HG03175 (cell line): Measurements from ENCODE around the gene PGPEP1.
A peak's percentile ranks its signal among the peaks of the same experiment; 100 is the strongest.

Source experiments
- ATAC-seq: cut with Tn5 transposase; IDR thresholded peaks from one replicate; pipeline ENCODE4 v1.9.1; 2021; ENCODE audit warnings: mild to moderate bottlenecking, moderate library complexity; ENCODE audit not compliant: unreplicated experiment

Gene PGPEP1

DNA sequence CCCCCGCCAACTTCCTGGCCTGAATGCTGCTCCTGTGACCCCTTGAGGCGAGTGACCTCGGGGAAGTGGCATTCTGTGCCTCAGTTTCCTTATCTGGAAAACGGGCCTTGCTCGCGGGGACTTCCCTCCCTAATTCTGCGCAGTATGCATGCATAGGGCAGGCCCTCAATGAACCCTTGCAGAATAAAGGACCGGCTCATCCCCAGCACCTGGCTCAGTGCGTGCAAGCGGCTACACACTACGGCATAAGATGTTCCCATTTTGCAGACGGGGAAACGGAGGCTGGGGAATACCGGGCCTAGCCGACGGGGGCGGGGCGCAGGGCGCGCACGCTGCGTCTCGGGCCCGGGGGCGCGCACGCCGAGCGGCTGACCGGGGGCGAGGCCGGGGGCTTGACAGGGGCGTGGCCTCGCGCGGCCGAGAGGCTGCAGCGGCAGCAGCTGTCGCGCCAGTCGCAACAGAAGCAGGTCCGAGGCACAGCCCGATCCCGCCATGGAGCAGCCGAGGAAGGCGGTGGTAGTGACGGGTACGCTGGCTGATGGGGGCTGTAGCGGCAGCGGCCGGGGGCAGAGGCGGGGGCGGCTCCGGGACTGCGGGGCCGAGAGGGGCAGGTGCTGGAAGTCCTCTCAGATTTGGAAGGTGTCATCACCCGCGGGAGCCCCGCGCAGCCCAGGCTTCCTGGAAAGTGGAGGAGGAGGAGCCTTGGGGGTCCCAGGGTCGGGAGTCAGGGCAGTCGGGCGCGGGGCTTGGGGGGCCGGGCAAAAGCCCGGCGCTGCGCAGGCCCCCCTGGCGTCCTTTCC lies at the start of gene PGPEP1:
TSS of gene PGPEP1 (plus strand) at position 409 of the 800 bp plus-strand sequence. CDS start at position 493, 84 bp downstream.
- ATAC-seq = peak; percentile 70

DNA sequence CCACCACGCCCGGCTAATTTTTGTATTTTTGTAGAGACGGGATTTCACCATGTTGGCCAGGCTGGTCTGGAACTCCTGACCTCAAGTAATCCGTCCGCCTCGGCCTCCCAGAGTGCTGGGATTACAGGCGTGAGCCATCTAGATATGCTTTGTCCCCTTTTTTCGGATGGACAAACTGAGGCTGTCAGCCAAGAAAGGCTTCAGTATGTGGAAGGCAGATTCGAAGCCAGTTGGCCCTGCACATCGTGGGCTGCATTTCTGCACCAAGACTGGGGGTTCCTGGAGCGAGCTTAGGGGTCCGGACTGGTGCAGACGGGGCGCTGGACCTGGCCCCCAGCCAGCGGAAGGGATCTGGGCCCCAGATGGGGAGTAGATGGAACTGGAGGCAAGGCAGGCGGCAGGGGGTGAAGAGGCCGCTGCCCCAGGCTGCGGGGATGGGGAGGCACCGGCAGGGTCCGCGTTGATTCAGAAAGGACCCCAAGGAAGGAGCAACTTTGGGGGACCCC lies 49.3 kb upstream of the PGPEP1 start:
- no peak for ATAC-seq

- ATAC-seq = peak; percentile 43
These were observed 48.6 kb upstream of the PGPEP1 start for GRCh38 chr19:18291590-18292461.

GRCh38 chr19:18292462-18292809 lies 48.0 kb upstream of the PGPEP1 start:
- ATAC-seq = no peak

DNA sequence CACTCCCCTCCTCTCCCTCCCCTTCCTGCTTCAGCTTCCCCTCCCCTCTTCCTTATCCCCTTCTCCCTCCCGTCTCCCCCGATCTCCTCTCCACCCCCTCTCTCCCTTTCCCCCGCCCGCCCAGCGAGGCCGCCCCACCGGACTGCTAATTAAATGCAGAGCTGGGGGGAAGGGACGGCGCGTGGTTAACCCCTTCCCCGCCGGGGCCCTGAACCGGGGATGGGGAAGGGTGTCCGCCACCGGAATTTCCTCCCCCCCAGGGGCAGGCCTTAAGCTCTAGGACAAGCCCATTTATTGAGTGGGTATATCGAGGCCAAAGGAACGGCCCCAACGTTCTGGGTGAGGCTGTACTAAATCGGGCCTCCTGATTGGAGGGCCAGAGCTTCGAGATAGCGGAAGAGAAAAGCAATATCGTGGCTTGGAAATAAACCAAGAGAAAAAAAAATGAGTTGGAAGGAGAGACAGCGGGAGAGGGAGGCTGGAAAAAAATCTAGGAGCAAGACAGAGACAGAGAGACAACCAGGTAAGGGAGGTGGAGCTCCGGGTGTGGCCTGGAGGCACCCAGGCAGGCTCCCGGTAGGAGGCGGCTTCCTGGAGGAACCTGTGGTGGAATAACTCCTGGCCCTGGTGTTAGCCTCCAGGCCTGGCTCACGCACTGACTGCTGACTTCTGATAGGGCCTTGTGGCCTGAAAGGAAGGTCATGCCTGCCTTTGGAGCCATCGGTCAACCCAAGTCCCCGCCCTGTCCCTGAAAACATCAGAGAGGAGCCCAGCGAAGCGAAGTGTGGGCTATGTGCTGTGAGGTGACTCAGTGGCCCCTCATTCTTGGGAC lies 47.4 kb upstream of the PGPEP1 start:
- ATAC-seq = no peak

DNA sequence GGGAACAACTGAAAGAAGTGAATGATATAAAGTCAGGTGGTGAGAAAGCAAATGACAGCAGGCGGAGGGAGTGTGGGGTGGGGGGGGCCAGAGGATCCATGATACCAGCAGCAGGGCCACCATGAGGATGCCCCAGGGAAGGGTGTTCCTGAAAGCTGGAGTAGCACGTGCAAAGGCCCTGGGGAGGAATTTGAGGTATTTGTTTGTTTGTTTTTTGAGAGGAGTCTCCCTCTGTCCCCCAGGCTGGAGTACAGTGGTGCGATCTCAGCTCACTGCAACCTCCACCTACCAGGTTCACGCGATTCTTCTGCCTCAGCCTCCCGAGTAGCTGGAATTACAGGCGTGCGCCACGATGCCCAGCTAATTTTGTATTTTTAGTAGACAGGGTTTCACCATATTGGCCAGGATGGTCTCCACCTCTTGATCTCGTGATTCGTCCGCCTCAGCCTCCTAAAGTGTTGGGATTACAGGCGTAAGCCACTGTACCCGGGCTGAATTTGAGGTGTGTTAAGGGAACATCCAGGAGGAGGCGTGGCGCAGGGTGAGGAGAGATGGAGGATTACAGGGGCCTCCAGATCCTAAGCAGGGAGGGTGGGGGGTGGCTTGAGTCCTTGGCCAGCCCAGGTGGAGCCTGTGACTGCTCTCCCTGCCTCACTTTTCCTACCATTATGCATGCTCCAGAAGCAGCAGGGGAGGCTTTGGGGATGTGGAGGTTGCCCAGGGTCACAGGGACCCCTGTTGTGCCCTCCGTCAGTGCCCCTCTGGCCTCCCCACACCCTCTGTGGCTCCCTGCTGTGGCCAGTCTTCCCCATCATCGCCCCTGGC lies 46.5 kb upstream of the PGPEP1 start:
- no peak for ATAC-seq

DNA sequence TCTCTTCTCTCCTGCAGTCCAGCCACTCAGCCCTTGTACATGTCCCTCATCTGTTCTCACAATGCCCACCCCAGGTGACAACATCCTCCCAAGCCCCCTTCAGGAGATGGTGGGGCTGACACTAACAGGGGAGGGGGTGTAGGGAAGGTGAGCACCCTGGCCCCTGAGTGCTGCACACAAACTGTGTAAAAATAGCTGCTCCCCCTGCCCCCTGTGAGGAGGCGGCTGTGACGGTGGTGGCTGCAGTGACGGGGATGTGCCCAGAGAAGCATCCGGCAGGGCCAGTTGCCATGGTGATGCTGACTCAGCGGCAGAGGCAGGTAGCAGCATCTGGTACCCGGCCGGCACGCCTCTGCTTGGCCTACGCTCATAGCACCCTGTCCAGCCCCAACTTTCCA lies 45.9 kb upstream of the PGPEP1 start:
- no peak for ATAC-seq

- no peak for ATAC-seq
These were observed 45.4 kb upstream of the PGPEP1 start for GRCh38 chr19:18295034-18295451.

- ATAC-seq = no peak
These were observed 43.1 kb upstream of the PGPEP1 start for GRCh38 chr19:18297308-18297707.

- no peak for ATAC-seq
These were observed 41.8 kb upstream of the PGPEP1 start for GRCh38 chr19:18298601-18299000.

- no peak for ATAC-seq
These were observed 40.7 kb upstream of the PGPEP1 start for GRCh38 chr19:18299654-18300053.

DNA sequence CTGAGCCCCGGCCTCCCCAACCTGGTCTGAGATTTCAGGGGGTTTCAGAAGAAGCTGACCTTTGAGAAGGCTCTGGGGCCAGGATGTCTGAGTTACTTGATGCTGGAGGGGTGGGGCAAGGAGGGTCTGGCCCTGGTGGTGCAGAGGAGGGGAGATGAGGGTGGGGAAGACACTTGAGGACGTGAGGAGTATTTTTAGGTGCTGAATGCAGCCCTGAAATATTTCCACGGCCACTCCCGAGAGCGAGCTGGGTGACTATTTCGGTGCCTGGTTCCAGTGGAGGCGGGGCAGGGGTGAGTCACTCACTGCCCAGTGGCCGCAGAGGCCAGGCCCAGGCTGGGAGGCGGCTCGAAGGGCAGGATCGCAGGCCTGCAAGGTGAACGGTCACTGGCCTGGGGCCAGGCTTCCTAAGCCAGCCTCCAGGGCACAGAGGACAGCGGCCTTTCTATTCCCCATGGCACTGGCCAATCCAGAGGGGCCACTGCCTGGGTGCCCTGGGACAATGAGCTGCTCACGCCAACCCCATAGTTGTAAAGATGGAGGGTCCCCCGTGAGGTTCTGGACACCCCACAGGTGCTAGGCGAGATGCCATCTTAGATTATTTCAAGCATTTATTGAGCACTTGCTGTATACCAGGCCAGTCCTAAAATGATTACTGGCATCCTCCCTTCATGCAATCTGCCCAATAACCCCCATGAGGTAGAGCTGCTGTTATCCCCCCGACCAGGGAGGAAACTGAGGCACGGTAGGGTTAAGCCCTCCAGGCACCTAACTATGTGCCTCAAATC lies 39.3 kb upstream of the PGPEP1 start:
- no peak for ATAC-seq

DNA sequence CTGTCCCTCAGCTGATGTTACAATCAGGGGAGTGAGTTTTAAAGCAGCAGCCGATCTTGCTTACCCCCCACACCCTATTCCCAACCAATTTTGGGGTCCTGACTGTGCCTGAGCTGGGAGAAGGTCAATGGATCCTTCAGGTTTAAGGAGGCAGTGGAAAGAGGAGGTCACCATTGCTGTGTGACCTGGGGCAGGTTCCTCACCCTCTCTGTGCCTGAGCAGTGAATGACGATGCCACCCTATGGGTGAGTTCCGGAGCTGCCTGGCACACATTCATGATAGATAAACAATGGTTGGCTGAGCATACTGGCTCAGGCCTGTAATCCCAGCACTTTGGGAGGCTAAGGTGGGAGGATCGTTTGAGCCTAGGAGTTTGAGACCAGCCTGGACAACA lies 38.7 kb upstream of the PGPEP1 start:
- ATAC-seq = no peak

GRCh38 chr19:18304208-18304457 lies 36.3 kb upstream of the PGPEP1 start:
- ATAC-seq = no peak

DNA sequence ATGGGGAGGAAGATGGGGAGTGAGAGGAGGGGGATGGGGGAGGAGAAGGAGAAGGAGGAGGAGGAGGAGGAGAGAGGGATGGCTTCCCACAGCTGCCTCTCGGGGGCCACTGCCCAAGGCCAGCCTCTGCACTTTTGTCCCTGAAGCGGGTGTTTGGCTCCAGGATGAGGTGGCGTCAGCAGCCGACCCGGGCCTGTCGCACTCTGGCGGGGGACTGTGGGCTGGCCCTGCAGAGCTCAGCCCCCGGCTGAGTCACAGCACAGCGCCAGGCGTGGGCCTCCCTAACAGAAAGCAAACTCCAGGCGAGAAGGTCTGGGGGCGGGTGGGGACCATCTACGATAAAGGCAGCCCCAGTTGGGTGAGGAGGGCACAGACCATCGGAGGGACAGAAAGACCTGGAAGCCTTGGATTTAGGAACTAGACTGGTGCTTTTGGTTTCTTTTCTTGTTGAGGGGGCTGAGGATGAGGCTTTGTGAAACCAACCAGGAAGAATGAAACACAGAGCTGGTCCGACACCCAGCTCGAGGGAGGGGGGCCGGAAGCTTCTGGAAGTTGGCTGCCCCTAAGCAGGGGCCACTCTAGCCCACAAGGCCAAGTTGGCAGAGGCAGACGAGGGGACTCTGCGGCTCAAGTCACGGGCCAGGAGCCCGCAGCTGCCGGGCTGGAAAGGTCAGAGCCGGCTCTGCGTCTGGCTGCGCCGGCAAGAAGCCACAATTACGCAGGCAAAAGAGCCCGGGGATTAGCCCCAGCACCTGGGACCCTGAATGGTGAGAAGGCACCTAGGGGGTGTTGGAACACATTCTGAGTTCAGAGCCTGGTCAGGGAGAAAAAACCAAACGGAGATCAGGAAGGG lies 35.7 kb upstream of the PGPEP1 start:
- ATAC-seq = no peak

DNA sequence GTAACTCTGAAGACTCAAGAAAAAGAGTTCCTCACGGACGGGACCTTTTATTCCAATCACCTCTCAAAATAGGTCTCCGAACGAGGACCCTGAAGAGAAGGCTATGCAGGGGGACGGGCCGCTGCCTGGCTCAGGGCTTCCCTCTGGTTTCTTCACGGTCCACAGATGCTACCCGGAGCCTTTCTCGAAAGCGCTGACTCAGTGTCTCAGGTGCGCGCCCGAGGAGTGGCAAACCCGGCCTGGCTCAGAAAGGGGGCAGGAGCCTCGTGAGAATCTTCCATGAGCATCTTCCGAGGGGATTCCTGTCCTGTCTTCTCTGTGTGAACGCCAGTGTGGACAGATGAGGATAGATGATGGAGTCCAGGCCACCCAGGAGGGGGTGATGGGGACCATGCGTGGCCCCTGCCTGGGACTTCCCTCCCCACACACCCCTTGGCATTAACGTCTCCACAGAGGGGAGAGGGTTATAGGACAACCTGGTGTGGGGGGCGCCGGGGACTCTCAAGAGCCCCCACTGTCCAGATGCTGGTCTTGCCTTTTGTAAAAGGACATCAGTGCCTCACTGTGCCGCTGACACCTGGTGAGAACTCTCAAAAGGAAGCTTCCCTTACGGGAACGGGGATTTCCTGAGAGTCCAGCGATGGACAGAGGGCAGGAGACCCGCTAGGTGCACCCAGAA lies 34.0 kb upstream of the PGPEP1 start:
- no peak for ATAC-seq

- no peak for ATAC-seq
These were observed 33.5 kb upstream of the PGPEP1 start for GRCh38 chr19:18306888-18307260.

GRCh38 chr19:18307271-18307681 lies 33.1 kb upstream of the PGPEP1 start:
- no peak for ATAC-seq
